Measurements from ENCODE around the gene QRICH2.

QRICH2 gene

DNA sequence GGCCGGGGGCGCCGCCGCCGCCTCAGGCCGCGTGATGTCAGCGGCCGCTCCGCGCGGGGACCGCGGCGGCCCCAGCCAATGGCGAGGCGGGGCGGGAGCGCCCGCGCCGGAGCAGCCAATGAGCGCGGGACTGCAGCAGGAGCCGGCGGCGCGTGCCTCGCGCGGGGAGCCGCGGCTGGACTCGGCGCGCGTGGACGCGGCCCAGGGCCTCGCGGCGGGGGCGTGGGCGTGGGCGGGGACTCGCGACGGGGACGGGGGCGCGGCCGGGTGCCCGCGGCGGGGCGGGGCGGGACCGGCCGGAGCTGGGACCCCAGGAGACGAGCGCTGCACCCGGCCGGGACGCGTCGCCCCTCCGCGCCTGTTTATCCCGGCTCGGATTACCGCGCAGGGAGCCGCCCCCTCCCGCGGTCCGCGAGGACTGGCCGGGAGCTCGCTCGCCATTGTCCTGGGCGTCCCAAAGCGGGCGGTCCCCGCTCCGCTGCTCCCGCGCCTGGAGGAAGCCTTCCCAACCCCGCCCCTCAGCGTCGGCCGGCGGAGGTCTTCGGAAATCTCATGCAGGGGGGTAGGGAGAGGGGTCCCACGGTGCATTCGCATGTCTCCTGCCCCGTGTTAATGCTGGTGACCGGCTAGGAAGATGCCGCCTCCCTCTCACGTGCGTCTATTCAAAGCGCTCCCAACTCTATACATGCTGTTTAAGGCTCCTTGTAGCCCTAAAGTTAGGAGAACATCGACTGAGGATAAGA, 67.4 kb downstream of the QRICH2 start, which contains the start of gene RNF157:
Gene RNF157, minus strand, starts transcription at position 33 of the 743 bp plus-strand sequence. CDS start 253 bp downstream, outside the sequence.
- peaks cover 11% of the 10 kb centered on the region; the same call in 1 of the 2 replicates for H3K27me3 ChIP-seq (ENCODE audit: insufficient read depth, low read length)

DNA sequence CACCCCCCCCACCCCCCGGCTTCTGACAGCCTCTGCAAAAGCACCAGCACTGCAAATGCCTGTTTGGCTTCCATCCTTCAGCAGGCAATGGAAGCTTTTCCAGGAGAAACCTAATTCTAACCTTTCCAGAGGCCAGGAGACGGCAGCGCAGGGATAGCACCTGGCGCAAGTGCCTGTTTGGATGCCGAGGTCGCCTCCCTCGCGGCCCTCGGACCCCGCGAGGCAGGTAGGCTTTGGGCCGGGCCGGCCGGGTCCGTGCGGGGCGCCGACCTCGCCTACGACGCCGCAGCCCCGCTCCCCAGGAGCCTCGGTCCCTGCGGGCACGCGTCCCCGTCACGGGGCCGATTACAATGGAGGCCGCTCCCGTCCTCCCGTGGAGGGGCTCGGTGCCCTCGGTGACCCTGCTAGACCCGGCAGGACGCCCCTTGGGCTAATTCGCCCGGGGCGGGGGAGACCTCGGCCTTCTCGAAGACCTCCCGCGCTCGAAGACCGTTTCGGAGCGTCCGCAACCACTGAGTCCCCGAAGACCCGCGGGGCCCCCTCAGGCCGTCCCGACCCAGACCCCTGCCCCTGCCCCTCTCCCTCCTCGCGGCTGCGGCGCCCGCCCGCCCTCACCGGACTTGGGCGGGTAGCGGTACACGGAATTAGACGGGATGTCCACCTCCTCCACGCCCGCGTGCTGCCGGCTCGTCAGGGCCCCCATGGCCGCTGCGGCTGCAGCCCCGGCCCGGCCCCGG, 68.4 kb downstream of the QRICH2 start:
- no peaks in the 10 kb centered on the region for H3K9me2 ChIP-seq (ENCODE audit: low read depth, low read length)
- H3K9me3 ChIP-seq (ENCODE audit: low read length) = no peaks in the 10 kb centered on the region
- no peak overlapping the region for H3K9ac ChIP-seq (ENCODE audit: low read length)
- peaks cover 11% of the 10 kb centered on the region; the same call in 1 of the 2 replicates for H3K27me3 ChIP-seq (ENCODE audit: insufficient read depth, low read length)
- H4K20me1 ChIP-seq (ENCODE audit: insufficient read depth, low read length) = no peaks in the 10 kb centered on the region
- no peaks in the 10 kb centered on the region for H3K79me2 ChIP-seq (ENCODE audit: insufficient read depth, low read length)
- no peaks in the 10 kb centered on the region for H3K36me3 ChIP-seq (ENCODE audit: insufficient read depth, low read length)
- H3K4me2 ChIP-seq (ENCODE audit: low read length) = no peak overlapping the region
- no peaks in the 10 kb centered on the region for H3K4me1 ChIP-seq (ENCODE audit: insufficient read depth, low read length, severe bottlenecking)
- H3K4me3 ChIP-seq (ENCODE audit: low read depth, low read length, poor library complexity, severe bottlenecking) = no peak overlapping the region
- H3F3A ChIP-seq (ENCODE audit: insufficient read depth, low read length) = no peaks in the 10 kb centered on the region
- TF ChIP-seq, protein P1, sequence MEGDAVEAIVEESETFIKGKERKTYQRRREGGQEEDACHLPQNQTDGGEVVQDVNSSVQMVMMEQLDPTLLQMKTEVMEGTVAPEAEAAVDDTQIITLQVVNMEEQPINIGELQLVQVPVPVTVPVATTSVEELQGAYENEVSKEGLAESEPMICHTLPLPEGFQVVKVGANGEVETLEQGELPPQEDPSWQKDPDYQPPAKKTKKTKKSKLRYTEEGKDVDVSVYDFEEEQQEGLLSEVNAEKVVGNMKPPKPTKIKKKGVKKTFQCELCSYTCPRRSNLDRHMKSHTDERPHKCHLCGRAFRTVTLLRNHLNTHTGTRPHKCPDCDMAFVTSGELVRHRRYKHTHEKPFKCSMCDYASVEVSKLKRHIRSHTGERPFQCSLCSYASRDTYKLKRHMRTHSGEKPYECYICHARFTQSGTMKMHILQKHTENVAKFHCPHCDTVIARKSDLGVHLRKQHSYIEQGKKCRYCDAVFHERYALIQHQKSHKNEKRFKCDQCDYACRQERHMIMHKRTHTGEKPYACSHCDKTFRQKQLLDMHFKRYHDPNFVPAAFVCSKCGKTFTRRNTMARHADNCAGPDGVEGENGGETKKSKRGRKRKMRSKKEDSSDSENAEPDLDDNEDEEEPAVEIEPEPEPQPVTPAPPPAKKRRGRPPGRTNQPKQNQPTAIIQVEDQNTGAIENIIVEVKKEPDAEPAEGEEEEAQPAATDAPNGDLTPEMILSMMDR (IDR thresholded peaks at IDR 0.05; ENCODE audit: low read length) = no peak
- TF ChIP-seq EZH2 (IDR thresholded peaks at IDR 0.05; ENCODE audit: borderline replicate concordance, low read length) = no peak
- no peak overlapping the region for H2AFZ ChIP-seq (ENCODE audit: low read length)
- H3K27ac ChIP-seq (ENCODE audit: low read depth, low read length, poor library complexity, severe bottlenecking) = no peak overlapping the region

More for the DNA sequence above, 67.4 kb downstream of the QRICH2 start, which contains the start of gene RNF157:
- Histone ChIP-seq H3K4me3 (ENCODE audit: low read depth, low read length, poor library complexity, severe bottlenecking) (no peak within 1 kb of the TSS), H4K20me1 (ENCODE audit: insufficient read depth, low read length) (no peaks in the 10 kb centered on the region), H3K9ac (ENCODE audit: low read length) (no peak within 1 kb of the TSS), H3K4me1 (ENCODE audit: insufficient read depth, low read length, severe bottlenecking) (no peaks in the 10 kb centered on the region), H2AFZ (ENCODE audit: low read length) (no peak within 1 kb of the TSS), H3K9me3 (ENCODE audit: low read length) (no peaks in the 10 kb centered on the region), H3K27ac (ENCODE audit: low read depth, low read length, poor library complexity, severe bottlenecking) (no peak within 1 kb of the TSS), H3F3A (ENCODE audit: insufficient read depth, low read length) (no peaks in the 10 kb centered on the region), H3K4me2 (ENCODE audit: low read length) (no peak within 1 kb of the TSS), H3K9me2 (ENCODE audit: low read depth, low read length) (no peaks in the 10 kb centered on the region), H3K79me2 (ENCODE audit: insufficient read depth, low read length) (no peaks in the 10 kb centered on the region), H3K36me3 (ENCODE audit: insufficient read depth, low read length) (no peaks in the 10 kb centered on the region)
- TF ChIP-seq, protein P1 (IDR thresholded peaks at IDR 0.05; ENCODE audit: low read length) = no peak
- no peak for TF ChIP-seq EZH2 (IDR thresholded peaks at IDR 0.05; ENCODE audit: borderline replicate concordance, low read length)

DNA sequence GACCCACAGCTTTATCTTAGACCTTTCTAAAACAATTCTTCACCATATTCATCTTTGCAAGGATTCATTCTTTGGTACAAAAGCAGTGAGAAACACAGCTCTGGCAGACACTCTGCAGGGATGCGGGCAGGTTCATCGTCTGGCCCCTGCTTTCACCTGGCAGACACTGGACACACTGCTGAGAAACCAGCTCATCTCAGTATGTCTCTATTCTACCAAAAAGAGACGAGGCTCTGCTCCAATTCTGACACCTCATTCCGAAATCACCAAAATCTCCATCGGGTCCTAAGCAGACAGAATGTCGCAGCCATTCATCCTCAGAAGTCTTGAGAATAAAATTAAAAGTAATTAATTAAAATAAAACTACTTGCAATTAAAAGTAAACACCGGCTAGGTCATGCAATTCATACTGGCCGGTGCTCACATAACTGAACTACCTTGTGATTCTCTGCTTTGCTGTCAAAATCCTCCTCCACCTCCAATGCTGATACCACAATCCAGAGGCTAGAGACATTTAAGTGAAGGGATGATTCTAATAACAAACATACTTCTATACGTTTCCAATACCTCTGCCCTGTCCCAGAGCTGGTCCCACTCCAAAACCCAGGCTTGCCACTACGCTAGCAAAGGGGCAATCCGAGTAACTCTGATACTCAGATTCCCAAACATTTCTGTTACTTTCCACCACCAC, 69.1 kb downstream of the QRICH2 start:
- no peaks in the 10 kb centered on the region for H3K9me2 ChIP-seq (ENCODE audit: low read depth, low read length)
- no peak overlapping the region for H3K9ac ChIP-seq (ENCODE audit: low read length)
- no peak for TF ChIP-seq EZH2 (IDR thresholded peaks at IDR 0.05; ENCODE audit: borderline replicate concordance, low read length)
- TF ChIP-seq, protein P1 (IDR thresholded peaks at IDR 0.05; ENCODE audit: low read length) = no peak
- no peaks in the 10 kb centered on the region for H3F3A ChIP-seq (ENCODE audit: insufficient read depth, low read length)
- no peaks in the 10 kb centered on the region for H4K20me1 ChIP-seq (ENCODE audit: insufficient read depth, low read length)
- H3K9me3 ChIP-seq (ENCODE audit: low read length) = no peaks in the 10 kb centered on the region
- no peaks in the 10 kb centered on the region for H3K79me2 ChIP-seq (ENCODE audit: insufficient read depth, low read length)
- no peaks in the 10 kb centered on the region for H3K36me3 ChIP-seq (ENCODE audit: insufficient read depth, low read length)
- H3K27ac ChIP-seq (ENCODE audit: low read depth, low read length, poor library complexity, severe bottlenecking) = no peak overlapping the region
- no peak overlapping the region for H3K4me3 ChIP-seq (ENCODE audit: low read depth, low read length, poor library complexity, severe bottlenecking)
- H3K27me3 ChIP-seq (ENCODE audit: insufficient read depth, low read length) = peaks cover 11% of the 10 kb centered on the region; the same call in 1 of the 2 replicates
- no peaks in the 10 kb centered on the region for H3K4me1 ChIP-seq (ENCODE audit: insufficient read depth, low read length, severe bottlenecking)
- H2AFZ ChIP-seq (ENCODE audit: low read length) = no peak overlapping the region
- H3K4me2 ChIP-seq (ENCODE audit: low read length) = no peak overlapping the region

Data from OCI-LY1 (cell line).